ENCODE measurements around the gene MSI2. TPM values are rescaled to one million over a fixed set of nuclear protein-coding genes. Genes with fewer than 3 reads are reported as not detected.

Gene MSI2
- total and polyA plus RNA-seq, 12 donors, result 25.5 to 135 (median 121) TPM

GRCh38 chr17:57580055-57580739 lies 323.9 kb downstream of the MSI2 start:
- Histone ChIP-seq H3K4me3 (no peak overlapping the region), H3K27me3 (no peaks in the 10 kb centered on the region), H3K27ac (no peak overlapping the region), H3K9me3 (no peaks in the 10 kb centered on the region), H3K4me1 (peaks cover 0 to 28% (median 15%) of the 10 kb centered on the region in 9 donors), H3K36me3 (no peaks in the 10 kb centered on the region)
- 73 to 84% methylated on average over 5 of the region's 5 CpGs for WGBS, 2 donors
- DNase-seq (no peak), ATAC-seq (no peak)
- no peak for TF ChIP-seq CTCF (IDR thresholded peaks at IDR 0.05)
- intact Hi-C loops (cut with DNase I), result no loop called here

- no peaks in the 10 kb centered on the region for H3K9me3 ChIP-seq
- ATAC-seq (no peak), DNase-seq (no peak)
- TF ChIP-seq CTCF (IDR thresholded peaks at IDR 0.05), result no peak
- WGBS, 2 donors, result 87 to 96% methylated on average over 6 of the region's 6 CpGs
- no peaks in the 10 kb centered on the region for H3K36me3 ChIP-seq
- peaks cover 0 to 25% (median 9%) of the 10 kb centered on the region in 9 donors for H3K4me1 ChIP-seq
- intact Hi-C loops (cut with DNase I), result no loop called here
- H3K27me3 ChIP-seq, result no peaks in the 10 kb centered on the region
- H3K4me3 ChIP-seq, result no peak overlapping the region
- no peak overlapping the region for H3K27ac ChIP-seq
Observed at GRCh38 chr17:57582881-57583756, 326.8 kb downstream of the MSI2 start.

- DNase-seq, result no peak
Observed at GRCh38 chr17:57584050-57584551, 327.8 kb downstream of the MSI2 start.

More at GRCh38 chr17:57584050-57584551, 327.8 kb downstream of the MSI2 start:
- TF ChIP-seq CTCF (IDR thresholded peaks at IDR 0.05), result no peak
- H3K27ac ChIP-seq, result no peak overlapping the region
- H3K9me3 ChIP-seq, result no peaks in the 10 kb centered on the region
- no peaks in the 10 kb centered on the region for H3K27me3 ChIP-seq
- no peak overlapping the region for H3K4me3 ChIP-seq
- peak in 7 of 8 donors; percentile 24 to 73 (median 52) for ATAC-seq
- 69 to 76% methylated on average over 9 of the region's 9 CpGs for WGBS, 2 donors
- H3K4me1 ChIP-seq, result peaks cover 0 to 16% (median 4%) of the 10 kb centered on the region in 9 donors
- intact Hi-C loops (cut with DNase I), result no loop called here
- no peaks in the 10 kb centered on the region for H3K36me3 ChIP-seq
